ENCODE results near the gene BRI3BP. TPM values are rescaled to one million over a fixed set of nuclear protein-coding genes. Genes with fewer than 3 reads are reported as not detected.

Gene BRI3BP
- total RNA-seq, 1 donor: 8.6 TPM

Small RNA genes lying within 50 kb of the gene (small RNA-seq; reads per million reads assigned to genes)
- not detected for gene AC122688.1

Other genes with a start within 250 kb of the BRI3BP start
- 22.5 and 28.5 TPM in 2 replicates for gene SCARB1, start 129.8 kb upstream of the BRI3BP start, total RNA-seq
- gene UBC, start 79.0 kb upstream of the BRI3BP start, total RNA-seq: 1,520 and 1,741 TPM in 2 replicates
- gene DHX37, start 4.5 kb upstream of the BRI3BP start, total RNA-seq: 16.4 and 17.7 TPM in 2 replicates
- gene AACS, start 71.8 kb downstream of the BRI3BP start, total RNA-seq: 42.5 and 44.9 TPM in 2 replicates
- 5.5 and 10.4 TPM in 2 replicates for gene TMEM132B, start 192.7 kb downstream of the BRI3BP start, total RNA-seq